ENCODE results near the gene DPH2. TPM values are rescaled to one million over a fixed set of nuclear protein-coding genes. Genes with fewer than 3 reads are reported as not detected.

Gene DPH2
- total RNA-seq, 1 donor from 2014 or later = 31.9 TPM

DNA sequence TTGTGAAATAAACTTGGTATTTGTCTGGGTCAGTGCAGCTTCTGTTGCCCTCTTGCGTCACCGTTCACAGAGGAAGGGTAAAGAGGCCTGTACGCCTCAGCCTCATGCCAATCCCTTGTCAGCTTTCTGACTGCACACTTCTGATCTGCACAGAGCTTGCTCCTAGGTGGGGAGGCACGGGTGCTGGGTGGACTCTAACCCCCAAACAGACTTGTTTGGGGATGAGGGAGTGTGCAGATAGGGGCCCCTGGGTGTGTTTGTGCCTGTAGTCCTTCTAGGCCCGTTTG lies 8.4 kb downstream of the DPH2 start:
- no peak for FAIRE-seq
- TF ChIP-seq, protein P1, sequence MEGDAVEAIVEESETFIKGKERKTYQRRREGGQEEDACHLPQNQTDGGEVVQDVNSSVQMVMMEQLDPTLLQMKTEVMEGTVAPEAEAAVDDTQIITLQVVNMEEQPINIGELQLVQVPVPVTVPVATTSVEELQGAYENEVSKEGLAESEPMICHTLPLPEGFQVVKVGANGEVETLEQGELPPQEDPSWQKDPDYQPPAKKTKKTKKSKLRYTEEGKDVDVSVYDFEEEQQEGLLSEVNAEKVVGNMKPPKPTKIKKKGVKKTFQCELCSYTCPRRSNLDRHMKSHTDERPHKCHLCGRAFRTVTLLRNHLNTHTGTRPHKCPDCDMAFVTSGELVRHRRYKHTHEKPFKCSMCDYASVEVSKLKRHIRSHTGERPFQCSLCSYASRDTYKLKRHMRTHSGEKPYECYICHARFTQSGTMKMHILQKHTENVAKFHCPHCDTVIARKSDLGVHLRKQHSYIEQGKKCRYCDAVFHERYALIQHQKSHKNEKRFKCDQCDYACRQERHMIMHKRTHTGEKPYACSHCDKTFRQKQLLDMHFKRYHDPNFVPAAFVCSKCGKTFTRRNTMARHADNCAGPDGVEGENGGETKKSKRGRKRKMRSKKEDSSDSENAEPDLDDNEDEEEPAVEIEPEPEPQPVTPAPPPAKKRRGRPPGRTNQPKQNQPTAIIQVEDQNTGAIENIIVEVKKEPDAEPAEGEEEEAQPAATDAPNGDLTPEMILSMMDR (IDR thresholded peaks at IDR 0.05; ENCODE audit: insufficient read depth, low read length, severe bottlenecking) = no peak
- peaks cover 19% of the 10 kb centered on the region for H3K36me3 ChIP-seq (ENCODE audit: control insufficient read depth, insufficient read depth, low read length)
- DNase-seq (ENCODE audit: low read depth) = no peak
- no peak overlapping the region for H3K4me3 ChIP-seq (ENCODE audit: low read depth, low read length)
- H3K27me3 ChIP-seq (ENCODE audit: control insufficient read depth, insufficient read depth, low read length) = no peaks in the 10 kb centered on the region

- TF ChIP-seq, protein P1 (IDR thresholded peaks at IDR 0.05; ENCODE audit: insufficient read depth, low read length, severe bottlenecking) = no peak
- no peaks in the 10 kb centered on the region for H3K27me3 ChIP-seq (ENCODE audit: control insufficient read depth, insufficient read depth, low read length)
- FAIRE-seq (no peak), DNase-seq (ENCODE audit: low read depth) (no peak)
- peak within 1 kb of the TSS; percentile 46 for H3K4me3 ChIP-seq (ENCODE audit: low read depth, low read length)
- peaks cover 19% of the 10 kb centered on the region for H3K36me3 ChIP-seq (ENCODE audit: control insufficient read depth, insufficient read depth, low read length)
Measured at GRCh38 chr1:43978551-43979260, 8.9 kb downstream of the DPH2 start, which contains the start of gene B4GALT2. TSS of gene B4GALT2 (plus strand) at chr1:43979210. CDS start at chr1:43981161, 1,951 bp downstream.

GRCh38 chr1:43979261-43979527 lies 9.4 kb downstream of the DPH2 start:
- Histone ChIP-seq H3K27me3 (ENCODE audit: control insufficient read depth, insufficient read depth, low read length) (no peaks in the 10 kb centered on the region), H3K36me3 (ENCODE audit: control insufficient read depth, insufficient read depth, low read length) (peaks cover 19% of the 10 kb centered on the region), H3K4me3 (ENCODE audit: low read depth, low read length) (peak overlapping the region; percentile 46)
- FAIRE-seq (no peak), DNase-seq (ENCODE audit: low read depth) (no peak)
- TF ChIP-seq, protein P1 (IDR thresholded peaks at IDR 0.05; ENCODE audit: insufficient read depth, low read length, severe bottlenecking) = no peak

DNA sequence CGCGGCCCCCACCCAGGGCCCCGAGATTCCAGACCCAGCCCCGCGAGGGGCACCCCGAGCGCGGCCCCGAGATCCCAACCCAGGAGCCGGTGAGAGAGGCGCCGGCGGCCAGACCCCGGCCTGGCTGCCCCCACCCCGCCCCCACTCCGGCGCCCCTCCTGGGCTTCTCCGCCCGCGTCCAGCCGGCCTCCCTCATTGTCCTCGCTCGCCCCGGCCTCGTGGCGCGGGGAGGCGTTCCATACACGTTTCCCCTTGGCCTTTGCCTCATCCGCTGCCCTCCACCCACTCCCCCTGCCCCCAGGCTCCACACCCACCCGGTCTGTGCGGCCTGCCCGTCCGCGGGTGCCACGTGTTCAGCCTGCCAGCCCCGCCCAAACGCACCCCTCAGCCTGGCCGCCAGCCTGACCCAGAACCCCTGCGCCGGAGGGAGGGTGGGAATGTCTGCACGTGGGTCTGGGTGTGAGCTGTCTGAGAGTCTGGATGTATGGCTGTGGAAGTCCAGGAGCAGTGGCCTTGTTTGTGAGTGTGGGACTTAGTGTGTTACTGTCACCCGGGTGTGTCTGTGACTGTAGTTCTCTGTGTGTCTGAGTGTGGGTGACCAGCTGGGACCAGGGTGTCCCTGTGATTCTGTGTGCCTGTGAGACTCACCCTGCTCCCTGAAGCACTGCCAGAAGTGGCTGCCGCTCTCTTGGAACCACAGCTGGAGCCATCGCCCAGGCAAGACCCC lies 9.9 kb downstream of the DPH2 start:
- FAIRE-seq (peak; percentile 58), DNase-seq (ENCODE audit: low read depth) (peak; percentile 34)
- Histone ChIP-seq H3K36me3 (ENCODE audit: control insufficient read depth, insufficient read depth, low read length) (peaks cover 23% of the 10 kb centered on the region), H3K4me3 (ENCODE audit: low read depth, low read length) (peak overlapping the region; percentile 46), H3K27me3 (ENCODE audit: control insufficient read depth, insufficient read depth, low read length) (no peaks in the 10 kb centered on the region)
- TF ChIP-seq, protein P1 (IDR thresholded peaks at IDR 0.05; ENCODE audit: insufficient read depth, low read length, severe bottlenecking) = no peak

DNA sequence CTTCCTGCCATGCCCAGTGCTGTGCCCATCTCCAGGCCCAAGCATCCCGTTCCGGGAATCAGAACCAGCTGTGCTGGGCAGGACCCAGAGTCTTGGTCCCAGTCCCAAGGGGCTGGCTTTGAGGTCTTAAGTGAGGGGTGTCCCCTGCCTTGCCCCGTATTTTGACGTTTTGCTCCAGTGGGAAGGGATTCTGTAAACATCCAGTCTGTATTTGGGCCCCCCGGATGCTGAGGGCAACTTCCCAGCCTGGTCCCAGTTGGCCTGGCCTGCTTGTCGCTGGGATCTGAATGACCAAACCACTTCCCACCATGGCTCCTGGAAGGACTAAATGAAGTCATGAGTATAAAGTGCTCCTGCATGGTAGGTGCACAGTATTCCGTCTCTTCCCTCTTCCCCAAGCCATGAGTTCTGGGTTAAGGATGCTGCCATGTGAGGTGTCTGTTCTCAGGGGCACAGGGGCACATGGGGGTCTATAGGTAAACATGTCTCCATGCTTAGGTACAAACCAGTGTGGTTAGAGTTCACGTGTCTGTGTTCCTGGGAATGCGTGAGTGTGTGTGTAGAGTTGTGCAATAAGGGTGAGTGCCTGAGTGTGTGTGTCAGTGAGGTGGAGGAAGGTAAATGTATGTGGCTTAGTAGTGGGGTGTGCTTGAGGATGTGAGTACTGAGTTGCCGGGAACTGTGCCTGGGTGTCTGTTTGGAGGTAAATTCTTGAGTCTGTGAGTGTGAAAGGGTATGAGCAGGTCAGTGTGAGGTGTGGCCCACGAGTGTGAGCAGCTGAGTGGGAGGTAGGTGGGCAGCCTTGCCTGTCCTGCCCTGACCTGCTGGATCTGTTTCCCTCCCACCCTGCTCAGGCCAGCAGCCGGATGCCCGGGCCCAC lies 10.7 kb downstream of the DPH2 start:
- TF ChIP-seq, protein P1 (IDR thresholded peaks at IDR 0.05; ENCODE audit: insufficient read depth, low read length, severe bottlenecking) = no peak
- FAIRE-seq (peak; percentile 84), DNase-seq (ENCODE audit: low read depth) (peak; percentile 89)
- Histone ChIP-seq H3K36me3 (ENCODE audit: control insufficient read depth, insufficient read depth, low read length) (peaks cover 25% of the 10 kb centered on the region), H3K4me3 (ENCODE audit: low read depth, low read length) (peak overlapping the region; percentile 46), H3K27me3 (ENCODE audit: control insufficient read depth, insufficient read depth, low read length) (no peaks in the 10 kb centered on the region)
